Stomach (tissue), 9 donors: ENCODE data around the gene RAB6B. TPM values are rescaled to one million over a fixed set of nuclear protein-coding genes. Genes with fewer than 3 reads are reported as not detected.

Experiments used
- DNase-seq, 2 donors: peaks; one replicate each; pipeline versions ENCODE4 v3.0.0 to v3.0.0-alpha.2; 2013 to 2019
- H3K27ac ChIP-seq, 5 donors: fragments of 200-600 bp in 4 of 5; sonication (generic) in 4 of 5; one replicate each; pipeline ENCODE4 v1.5.1; 2013 to 2019; ENCODE audit warnings: mild to moderate bottlenecking in 1 of 5, moderate library complexity in 1 of 5
- H3K27me3 ChIP-seq, 3 donors: fragments of 200-600 bp; sonication (generic); one replicate each; pipeline ENCODE4 v1.5.1; 2017 to 2019; ENCODE audit warnings: mixed run types in 1 of 3
- H3K36me3 ChIP-seq, 4 donors: fragments of 200-600 bp; sonication (generic); 1 replicate in 3 of 4; 2 replicates in 1 of 4; pipeline ENCODE4 v1.5.1; 2016 to 2019
- H3K4me1 ChIP-seq, 4 donors: fragments of 200-600 bp; sonication (generic); one replicate each; pipeline ENCODE4 v1.5.1; 2016 to 2019
- H3K4me3 ChIP-seq, 4 donors: fragments of 200-600 bp; sonication (generic) in 3 of 4; one replicate each; pipeline ENCODE4 v1.5.1; 2016 to 2019; ENCODE audit warnings: mild to moderate bottlenecking in 1 of 4
- H3K9me3 ChIP-seq, 4 donors: fragments of 200-600 bp; sonication (generic); one replicate each; pipeline ENCODE4 v1.5.1; 2016 to 2019
- EP300 ChIP-seq: sonication (generic); formaldehyde crosslinking; IDR thresholded peaks from one replicate; pipeline ENCODE4 v1.6.1; 2017; ENCODE audit warnings: antibody characterized with exemption
- POLR2A ChIP-seq, 4 donors: fragments of 450-650 bp; IDR thresholded peaks; one replicate each; pipeline ENCODE4 v1.6.1; 2016; ENCODE audit warnings: antibody characterized with exemption in 4 of 4, control low read depth in 2 of 4, mild to moderate bottlenecking in 1 of 4, moderate library complexity in 1 of 4
- POLR2AphosphoS5 ChIP-seq, 3 donors: sonication (generic); formaldehyde crosslinking; IDR thresholded peaks; one replicate each; pipeline ENCODE4 v1.6.1; 2016; ENCODE audit warnings: antibody characterized with exemption in 3 of 3
- WGBS, 5 donors: extraction: QIAGEN DNeasy Blood & Tissue Kit in 3 of 5; methylation state at CpG; one replicate each; pipeline versions ENCODE4 v1.1.5 to v1.1.7; 2013 to 2018; 5-methylcytosine and 5-hydroxymethylcytosine counted together
- intact Hi-C: fragments of 100-400 bp; cut with DNase I; formaldehyde crosslinking; loops from one replicate; pipeline ENCODE4 v1.15.1; 2023; ENCODE audit warnings: low total_unique reads
- polyA plus RNA-seq, 3 donors: library from polyadenylated mRNA; stranded (reverse); fragments of 200-250 nt; gene quantifications; one replicate each; pipeline ENCODE4 v1.2.3, GENCODE V29; 2013
- total RNA-seq, 5 donors: library from RNA; depleted of rRNA; stranded (reverse); fragments of >200 nt; gene quantifications; one replicate each; pipeline versions ENCODE4 v1.1.0 to v1.2.3, GENCODE V29; 2014 to 2016
- TF ChIP-seq, protein P1 (sequence below), 7 experiments: fragments of 450-650 bp in 4 of 7; fragments of 200-600 bp in 3 of 7; sonication (generic) in 3 of 7; IDR thresholded peaks; one replicate each; pipeline ENCODE4 v1.5.1; 2016 to 2019; ENCODE audit warnings: antibody characterized with exemption in 7 of 7, control low read depth in 2 of 7, mild to moderate bottlenecking in 1 of 7
- donor health status: healthy with polysubstance abuse.
- donor health status: Bipolar disorder and iron deficiency.
- donor health status: healthy.

Gene RAB6B
- total and polyA plus RNA-seq, 8 donors = 0.58 to 7.5 (median 1.9) TPM

DNA sequence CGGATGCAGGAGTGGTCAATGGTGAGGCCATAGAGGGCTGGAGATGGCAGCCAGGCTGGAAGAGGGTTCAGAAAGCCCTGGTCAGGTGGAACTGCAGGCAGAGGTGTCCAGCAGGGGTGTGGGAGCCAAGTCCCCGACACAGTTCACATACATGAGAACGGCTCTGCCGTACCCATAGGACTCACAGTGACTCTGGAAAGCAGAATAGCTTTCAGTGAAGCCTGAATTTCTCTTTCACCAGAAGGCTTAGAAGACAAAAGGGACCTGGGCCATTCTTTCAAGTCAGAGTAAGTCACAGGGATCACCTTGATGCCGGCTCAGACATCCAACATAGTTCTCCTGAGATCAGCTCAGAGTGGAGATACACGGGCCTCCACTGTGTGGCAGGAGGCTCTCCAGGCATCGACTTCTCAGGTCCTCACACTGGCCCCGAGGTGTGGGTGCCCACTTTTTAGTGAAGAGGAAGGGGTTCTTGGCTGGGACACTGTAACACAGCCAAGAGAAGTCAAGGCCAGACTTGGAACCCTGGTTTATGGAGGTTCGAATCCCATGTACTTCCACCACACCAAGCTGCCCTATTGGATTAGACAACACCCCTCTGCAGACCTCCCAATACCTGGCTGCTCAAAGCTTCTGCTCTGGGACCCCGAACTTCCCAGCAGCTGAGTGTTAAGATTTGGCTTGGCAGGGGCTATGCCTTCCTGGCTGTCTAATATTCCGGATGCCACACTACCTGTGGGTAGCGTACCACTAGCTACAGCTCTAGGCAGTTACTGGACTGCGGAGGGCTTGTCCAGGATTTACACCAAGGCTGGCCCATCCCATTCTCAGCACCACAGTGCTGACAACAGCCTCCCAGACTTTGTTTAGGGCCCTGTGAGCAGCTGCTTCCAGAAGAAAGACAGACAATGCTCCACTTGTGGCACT lies 40.4 kb upstream of the RAB6B start:
- intact Hi-C loops = no loop called here
- peak in 1 of 2 donors; percentile 4 for DNase-seq

DNA sequence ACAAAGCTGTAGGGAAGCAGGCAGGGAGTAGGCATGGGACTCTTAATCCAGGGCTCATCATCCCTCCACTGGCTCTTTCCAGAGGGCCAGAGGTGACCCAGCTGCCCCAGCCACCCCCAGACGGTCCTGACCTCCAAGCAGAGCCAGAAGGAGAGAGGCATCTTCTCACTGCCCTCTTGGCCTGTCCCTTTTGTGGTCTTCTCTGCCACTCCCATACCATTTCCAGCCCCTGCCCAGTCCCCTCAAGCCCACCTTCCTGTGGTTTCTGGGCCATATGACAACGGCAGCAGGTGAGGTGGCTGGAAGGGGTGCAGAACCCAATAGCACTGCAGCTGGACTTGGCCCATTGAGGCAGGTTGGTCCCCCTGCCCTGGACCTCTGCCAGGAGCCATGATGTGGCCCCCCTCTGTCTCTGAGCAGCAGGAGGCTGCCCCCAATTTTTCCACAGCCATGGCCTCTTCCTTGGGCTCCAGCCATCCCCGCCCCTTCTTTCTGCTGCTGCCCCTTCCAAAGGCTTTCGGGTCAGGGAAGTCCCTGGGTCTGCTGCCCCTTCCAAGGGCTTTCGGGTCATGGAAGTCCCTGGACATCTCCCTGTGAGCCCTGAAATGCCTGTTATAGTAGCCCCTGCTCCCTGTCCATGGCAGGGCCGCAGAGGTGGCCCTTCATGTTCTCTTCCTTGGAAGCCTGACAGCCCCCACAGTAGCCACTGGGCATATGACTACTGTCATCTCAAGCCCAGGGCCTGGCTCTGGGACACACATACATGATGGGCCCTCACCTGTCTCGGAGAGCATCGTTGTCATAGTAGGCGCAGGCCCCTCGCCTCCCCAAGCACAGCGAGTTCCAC lies 39.5 kb upstream of the RAB6B start:
- DNase-seq = peak in 1 of 2 donors; percentile 23
- TF ChIP-seq POLR2A (IDR thresholded peaks at IDR 0.05) (no peak), EP300 (no peak), POLR2AphosphoS5 (IDR thresholded peaks at IDR 0.05) (no peak)
- TF ChIP-seq, protein P1, sequence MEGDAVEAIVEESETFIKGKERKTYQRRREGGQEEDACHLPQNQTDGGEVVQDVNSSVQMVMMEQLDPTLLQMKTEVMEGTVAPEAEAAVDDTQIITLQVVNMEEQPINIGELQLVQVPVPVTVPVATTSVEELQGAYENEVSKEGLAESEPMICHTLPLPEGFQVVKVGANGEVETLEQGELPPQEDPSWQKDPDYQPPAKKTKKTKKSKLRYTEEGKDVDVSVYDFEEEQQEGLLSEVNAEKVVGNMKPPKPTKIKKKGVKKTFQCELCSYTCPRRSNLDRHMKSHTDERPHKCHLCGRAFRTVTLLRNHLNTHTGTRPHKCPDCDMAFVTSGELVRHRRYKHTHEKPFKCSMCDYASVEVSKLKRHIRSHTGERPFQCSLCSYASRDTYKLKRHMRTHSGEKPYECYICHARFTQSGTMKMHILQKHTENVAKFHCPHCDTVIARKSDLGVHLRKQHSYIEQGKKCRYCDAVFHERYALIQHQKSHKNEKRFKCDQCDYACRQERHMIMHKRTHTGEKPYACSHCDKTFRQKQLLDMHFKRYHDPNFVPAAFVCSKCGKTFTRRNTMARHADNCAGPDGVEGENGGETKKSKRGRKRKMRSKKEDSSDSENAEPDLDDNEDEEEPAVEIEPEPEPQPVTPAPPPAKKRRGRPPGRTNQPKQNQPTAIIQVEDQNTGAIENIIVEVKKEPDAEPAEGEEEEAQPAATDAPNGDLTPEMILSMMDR (IDR thresholded peaks at IDR 0.05) = no peak
- Histone ChIP-seq H3K27ac (no peak overlapping the region), H3K4me1 (peaks cover 0 to 4% (median 0%) of the 10 kb centered on the region in 4 donors), H3K36me3 (no peaks in the 10 kb centered on the region), H3K9me3 (no peaks in the 10 kb centered on the region), H3K4me3 (no peak overlapping the region), H3K27me3 (no peaks in the 10 kb centered on the region)
- WGBS, 5 donors = 87 to 98% (median 94%) methylated on average over 8 to 11 of the region's 11 CpGs
- intact Hi-C loops = no loop called here

More for the DNA sequence above, 40.4 kb upstream of the RAB6B start:
- WGBS, 5 donors = 84 to 92% (median 88%) methylated on average over 13 of the region's 13 CpGs
- Histone ChIP-seq H3K27ac (no peak overlapping the region), H3K36me3 (no peaks in the 10 kb centered on the region), H3K4me1 (peaks cover 0 to 4% (median 0%) of the 10 kb centered on the region in 4 donors), H3K4me3 (no peak overlapping the region), H3K27me3 (no peaks in the 10 kb centered on the region), H3K9me3 (no peaks in the 10 kb centered on the region)
- TF ChIP-seq POLR2A (IDR thresholded peaks at IDR 0.05) = no peak
- TF ChIP-seq, protein P1 (IDR thresholded peaks at IDR 0.05) = no peak
- TF ChIP-seq POLR2AphosphoS5 (IDR thresholded peaks at IDR 0.05) = no peak
- no peak for TF ChIP-seq EP300

DNA sequence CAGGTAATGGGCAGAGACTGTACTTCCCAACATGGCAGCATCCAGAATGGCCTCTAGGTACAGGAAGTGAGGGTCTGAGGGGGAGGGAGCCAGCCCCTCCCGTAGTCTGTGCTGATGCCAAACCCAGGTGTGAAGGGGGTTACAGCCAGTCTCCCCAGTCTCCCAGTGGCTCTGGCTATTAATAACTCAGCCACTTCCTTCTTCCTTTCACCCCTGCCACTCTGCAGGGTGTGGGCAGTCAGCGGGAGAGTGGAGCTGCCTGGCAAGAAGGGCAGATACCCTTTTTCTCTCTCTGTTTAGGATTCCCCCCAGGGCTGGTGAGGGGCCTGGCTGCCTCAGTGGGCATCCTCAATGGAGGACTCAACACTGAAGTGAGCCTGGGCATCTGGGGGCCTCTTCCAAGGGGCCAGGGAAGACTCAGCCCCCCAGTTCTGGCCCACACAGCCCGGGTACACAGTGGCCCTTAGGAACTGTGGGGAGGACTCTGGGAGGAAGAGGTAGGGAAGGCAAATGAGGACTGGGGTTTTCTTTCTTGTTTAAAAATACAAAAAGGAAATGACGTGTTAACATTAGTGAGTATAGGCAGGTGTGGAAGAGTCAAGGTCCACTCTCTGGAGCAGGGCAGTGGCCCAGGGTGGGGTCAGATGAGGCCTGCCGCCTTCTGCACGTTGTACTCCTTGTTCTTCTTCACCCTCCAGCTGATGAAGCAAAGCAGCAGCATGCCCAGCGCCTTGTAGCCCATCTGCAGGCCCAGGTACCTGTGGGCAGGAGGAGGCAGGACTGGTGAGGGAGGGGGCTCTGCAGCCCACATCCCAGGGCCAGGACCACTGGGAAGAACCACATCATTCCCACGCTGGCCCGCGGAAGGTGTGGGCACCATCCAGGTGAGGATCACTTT lies 38.6 kb upstream of the RAB6B start:
- Histone ChIP-seq H3K4me3 (no peak overlapping the region), H3K9me3 (no peaks in the 10 kb centered on the region), H3K27me3 (no peaks in the 10 kb centered on the region), H3K4me1 (peaks cover 0 to 4% (median 0%) of the 10 kb centered on the region in 4 donors), H3K36me3 (no peaks in the 10 kb centered on the region), H3K27ac (peak overlapping the region in 3 of 5 donors; percentile 9 to 16 (median 14))
- peak; percentile 47 to 49 for DNase-seq
- TF ChIP-seq, protein P1 (IDR thresholded peaks at IDR 0.05) = no peak
- 68 to 74% (median 72%) methylated on average over 6 to 10 of the region's 10 CpGs for WGBS, 5 donors
- intact Hi-C loops = no loop called here
